Mesendoderm (in vitro differentiated cells): ENCODE data around the gene PPP1R12C.

Source experiments
- DNase-seq: peaks from one replicate; pipeline ENCODE4 v3.0.0; 2013
- H2AK5ac ChIP-seq: 2 replicates; pipeline ENCODE4 v1.6.1; 2013; ENCODE audit warnings: low read length, inconsistent platforms
- H2BK120ac ChIP-seq: 2 replicates; pipeline ENCODE4 v1.6.1; 2013; ENCODE audit warnings: low read depth, mild to moderate bottlenecking, low read length, moderate library complexity, mixed read lengths
- H2BK15ac ChIP-seq: replicated peaks from 2 replicates; pipeline ENCODE4 v1.6.1; 2013; ENCODE audit warnings: low read depth, mild to moderate bottlenecking, moderate library complexity
- H2BK5ac ChIP-seq: 2 replicates; pipeline ENCODE4 v1.6.1; 2013; ENCODE audit warnings: low read length, inconsistent platforms
- H3K18ac ChIP-seq: 2 replicates; pipeline ENCODE4 v1.6.1; 2013; ENCODE audit warnings: mild to moderate bottlenecking, low read length, mixed read lengths
- H3K23ac ChIP-seq: one replicate; pipeline ENCODE4 v1.6.1; 2013; ENCODE audit warnings: low read length
- H3K27ac ChIP-seq: 2 replicates; pipeline ENCODE4 v1.5.1; 2013; ENCODE audit warnings: low read depth, mild to moderate bottlenecking, inconsistent platforms, low read length, moderate library complexity
- H3K27me3 ChIP-seq: 2 replicates; pipeline ENCODE4 v1.6.1; 2013; ENCODE audit warnings: low read length, control low read depth, mild to moderate bottlenecking, inconsistent platforms; ENCODE audit not compliant: insufficient read depth, poor library complexity
- H3K36me3 ChIP-seq: 2 replicates; pipeline ENCODE4 v1.6.1; 2013; ENCODE audit warnings: low read length, inconsistent platforms; ENCODE audit not compliant: control insufficient read depth, insufficient read depth
- H3K4ac ChIP-seq: one replicate; pipeline ENCODE4 v1.6.1; 2013; ENCODE audit warnings: low read depth, mild to moderate bottlenecking, low read length, moderate library complexity
- H3K4me1 ChIP-seq: 2 replicates; pipeline ENCODE4 v1.6.1; 2013; ENCODE audit warnings: low read depth, low read length, inconsistent platforms; ENCODE audit not compliant: control insufficient read depth
- H3K4me2 ChIP-seq: 2 replicates; pipeline ENCODE4 v1.6.1; 2013; ENCODE audit warnings: low read length
- H3K4me3 ChIP-seq: 2 replicates; pipeline ENCODE4 v1.5.1; 2013; ENCODE audit warnings: mild to moderate bottlenecking, low read length
- H3K56ac ChIP-seq: one replicate; pipeline ENCODE4 v1.6.1; 2013; ENCODE audit warnings: low read length
- H3K79me1 ChIP-seq: 2 replicates; pipeline ENCODE4 v1.6.1; 2013; ENCODE audit warnings: low read length, inconsistent platforms
- H3K79me2 ChIP-seq: 2 replicates; pipeline ENCODE4 v1.6.1; 2013; ENCODE audit warnings: mild to moderate bottlenecking, low read length; ENCODE audit not compliant: control insufficient read depth, insufficient read depth
- H3K9ac ChIP-seq: 2 replicates; pipeline ENCODE4 v1.6.1; 2013; ENCODE audit warnings: low read length, inconsistent platforms
- H4K5ac ChIP-seq: one replicate; pipeline ENCODE4 v1.6.1; 2013; ENCODE audit warnings: low read length
- H4K8ac ChIP-seq: one replicate; pipeline ENCODE4 v1.6.1; 2013; ENCODE audit warnings: low read depth, mild to moderate bottlenecking, control low read depth, low read length, moderate library complexity
- WGBS: extraction: QIAGEN DNeasy Blood & Tissue Kit; methylation state at CpG from one replicate; pipeline ENCODE4 v1.1.7; 2013; ENCODE audit warnings: low lambda C conversion rate, missing lambda C conversion rate; ENCODE audit not compliant: insufficient coverage; ENCODE audit errors: extremely low coverage; 5-methylcytosine and 5-hydroxymethylcytosine counted together

The PPP1R12C gene

DNA sequence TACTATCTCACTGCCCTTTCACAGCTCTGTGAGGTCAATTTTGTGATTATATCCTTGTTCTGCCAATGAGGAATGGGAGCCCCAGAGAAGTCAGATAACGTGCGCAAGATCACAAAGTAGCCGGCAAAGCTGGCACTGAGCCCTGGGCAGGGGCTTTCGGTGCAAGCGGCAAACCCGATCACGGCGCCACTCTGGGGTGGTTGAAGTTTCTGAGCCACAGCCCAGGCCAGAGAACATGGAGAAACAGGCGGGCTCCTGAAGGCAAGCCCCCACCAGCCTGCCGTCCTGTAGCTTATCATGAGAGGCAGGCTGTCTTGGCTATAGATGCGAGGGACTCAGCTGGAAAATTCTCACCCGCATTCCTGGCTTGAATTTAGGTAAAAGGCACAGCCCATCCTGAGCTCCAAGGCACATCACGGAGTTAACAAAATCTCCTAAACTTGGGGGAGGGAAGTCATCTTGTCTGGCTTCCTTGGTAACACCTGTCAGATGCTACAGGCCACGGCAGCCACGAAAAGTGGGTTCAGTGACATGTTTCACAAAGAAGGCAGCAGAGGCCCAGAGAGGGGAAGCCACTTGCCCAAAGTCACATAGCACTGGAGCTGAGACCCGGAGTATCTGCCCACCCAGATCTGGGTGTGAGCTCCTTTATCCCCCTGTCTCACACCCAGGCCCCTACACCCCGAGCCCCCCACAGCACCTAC lies 19.1 kb upstream of the PPP1R12C start:
- no peak overlapping the region for H3K23ac ChIP-seq
- no peak overlapping the region for H2BK15ac ChIP-seq
- H3K79me1 ChIP-seq, result no peaks in the 10 kb centered on the region
- no peaks in the 10 kb centered on the region for H3K36me3 ChIP-seq
- DNase-seq, result no peak
- no CpG with 5 or more reads among the region's 17 CpGs for WGBS
- H3K9ac ChIP-seq, result no peak overlapping the region
- H3K4ac ChIP-seq, result no peak overlapping the region
- H3K4me3 ChIP-seq, result no peak overlapping the region
- H4K5ac ChIP-seq, result no peak overlapping the region
- no peak overlapping the region for H3K4me2 ChIP-seq
- no peak overlapping the region for H2BK5ac ChIP-seq
- no peaks in the 10 kb centered on the region for H3K79me2 ChIP-seq
- H3K27ac ChIP-seq, result no peak overlapping the region
- H3K56ac ChIP-seq, result no peak overlapping the region
- no peaks in the 10 kb centered on the region for H3K4me1 ChIP-seq
- no peaks in the 10 kb centered on the region for H3K27me3 ChIP-seq
- H4K8ac ChIP-seq, result no peak overlapping the region
- no peak overlapping the region for H3K18ac ChIP-seq
- no peak overlapping the region for H2BK120ac ChIP-seq
- no peak overlapping the region for H2AK5ac ChIP-seq

GRCh38 chr19:55134736-55135135 lies 17.3 kb upstream of the PPP1R12C start:
- H3K27ac ChIP-seq, result no peak overlapping the region
- no peak overlapping the region for H2AK5ac ChIP-seq
- WGBS, result no CpG with 5 or more reads among the region's 3 CpGs
- H3K79me2 ChIP-seq, result no peaks in the 10 kb centered on the region
- no peak overlapping the region for H2BK15ac ChIP-seq
- no peak for DNase-seq
- H3K4ac ChIP-seq, result no peak overlapping the region
- H3K27me3 ChIP-seq, result no peaks in the 10 kb centered on the region
- H3K23ac ChIP-seq, result no peak overlapping the region
- H2BK5ac ChIP-seq, result no peak overlapping the region
- no peak overlapping the region for H3K4me2 ChIP-seq
- no peak overlapping the region for H4K5ac ChIP-seq
- no peak overlapping the region for H3K56ac ChIP-seq
- H3K36me3 ChIP-seq, result no peaks in the 10 kb centered on the region
- no peak overlapping the region for H4K8ac ChIP-seq
- H2BK120ac ChIP-seq, result no peak overlapping the region
- H3K9ac ChIP-seq, result no peak overlapping the region
- no peaks in the 10 kb centered on the region for H3K79me1 ChIP-seq
- H3K4me1 ChIP-seq, result no peaks in the 10 kb centered on the region
- no peak overlapping the region for H3K18ac ChIP-seq
- no peak overlapping the region for H3K4me3 ChIP-seq

DNA sequence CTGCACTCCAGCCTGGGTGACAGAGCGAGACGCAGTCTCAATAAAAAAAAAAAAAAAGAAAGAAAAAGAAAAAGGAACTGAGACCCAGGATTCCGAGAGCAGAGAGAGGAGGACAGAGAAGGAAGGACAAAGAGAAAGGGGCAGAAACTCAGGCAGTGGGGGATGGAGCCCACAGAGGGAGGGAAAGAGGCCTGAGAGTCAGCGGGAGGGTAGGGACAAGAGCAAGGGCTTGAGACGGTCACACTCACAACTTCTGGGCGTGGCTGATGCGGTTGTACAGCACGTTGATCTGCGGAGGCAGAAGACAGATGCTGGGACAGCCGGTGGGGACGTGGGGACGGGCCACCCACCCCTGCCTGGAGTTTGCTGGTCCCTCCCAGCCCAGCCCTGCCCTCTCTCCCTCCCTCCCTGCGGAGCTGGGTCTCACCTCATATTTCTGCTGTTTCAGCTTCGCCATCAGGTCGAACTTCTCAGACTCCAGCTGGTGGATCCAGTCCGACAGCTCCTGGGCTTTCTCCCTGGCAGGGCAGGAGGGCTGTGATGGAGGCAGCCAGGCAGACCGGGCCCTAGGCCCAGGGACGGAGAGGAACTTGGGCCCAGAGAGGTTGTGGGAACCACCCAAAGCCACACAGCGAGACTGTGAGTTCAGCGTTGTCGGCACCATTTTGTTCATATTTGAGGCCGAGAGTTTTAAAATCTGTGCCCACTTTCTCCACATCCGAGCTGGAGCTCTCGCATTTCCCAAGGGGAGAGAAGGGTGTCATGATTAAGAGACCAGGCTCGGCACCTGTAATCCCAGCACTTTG lies 16.4 kb upstream of the PPP1R12C start:
- Histone ChIP-seq H3K23ac (no peak overlapping the region), H3K36me3 (no peaks in the 10 kb centered on the region), H3K27ac (no peak overlapping the region), H3K4me1 (no peaks in the 10 kb centered on the region), H2BK15ac (no peak overlapping the region), H3K18ac (no peak overlapping the region), H3K4me2 (no peak overlapping the region), H3K79me2 (no peaks in the 10 kb centered on the region), H2BK120ac (no peak overlapping the region), H3K27me3 (no peaks in the 10 kb centered on the region), H4K5ac (no peak overlapping the region), H4K8ac (no peak overlapping the region), H3K4me3 (no peak overlapping the region), H3K56ac (no peak overlapping the region), H3K9ac (no peak overlapping the region), H2AK5ac (no peak overlapping the region), H2BK5ac (no peak overlapping the region), H3K79me1 (no peaks in the 10 kb centered on the region), H3K4ac (no peak overlapping the region)
- no CpG with 5 or more reads among the region's 25 CpGs for WGBS
- DNase-seq, result no peak

DNA sequence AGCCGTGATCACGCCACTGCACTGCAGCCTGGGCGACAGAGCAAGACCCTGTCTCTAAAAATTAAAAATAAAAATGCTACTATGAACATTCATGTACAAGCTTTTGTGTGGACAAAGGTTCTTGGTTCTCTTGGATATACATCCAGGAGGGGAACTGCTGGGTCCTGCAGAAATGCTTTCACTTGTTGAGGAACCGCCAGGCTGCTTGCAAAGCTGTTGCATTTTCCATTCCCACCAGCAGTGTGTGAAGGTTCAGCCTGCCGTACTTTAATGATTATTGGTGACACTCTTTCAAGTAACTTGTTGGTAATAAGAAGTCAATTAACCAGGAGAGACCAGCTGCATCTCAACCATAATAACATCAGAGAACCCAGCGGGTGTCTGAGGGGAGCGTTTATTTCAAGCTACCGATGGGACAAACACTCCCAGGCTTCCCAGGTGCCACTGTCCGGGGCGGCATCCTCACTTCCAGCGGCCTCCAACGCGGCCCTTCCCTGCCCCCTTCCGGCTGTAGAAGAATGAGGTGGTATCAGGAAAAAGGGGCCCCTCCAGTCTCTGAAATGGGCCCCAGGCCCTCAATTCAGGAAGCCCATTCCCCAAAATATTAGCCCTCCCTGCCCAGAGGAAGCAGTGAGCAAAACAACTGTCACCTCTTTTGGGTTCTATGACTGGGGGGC lies 15.2 kb upstream of the PPP1R12C start:
- H3K79me2 ChIP-seq, result no peaks in the 10 kb centered on the region
- no peak overlapping the region for H3K4me3 ChIP-seq
- H2BK120ac ChIP-seq, result no peak overlapping the region
- no peak overlapping the region for H4K5ac ChIP-seq
- no peak overlapping the region for H2AK5ac ChIP-seq
- no peak overlapping the region for H3K4ac ChIP-seq
- no peak overlapping the region for H2BK15ac ChIP-seq
- H3K9ac ChIP-seq, result no peak overlapping the region
- H3K18ac ChIP-seq, result no peak overlapping the region
- H3K27ac ChIP-seq, result no peak overlapping the region
- no peak overlapping the region for H3K23ac ChIP-seq
- H2BK5ac ChIP-seq, result no peak overlapping the region
- no peak for DNase-seq
- WGBS, result no CpG with 5 or more reads among the region's 14 CpGs
- no peaks in the 10 kb centered on the region for H3K79me1 ChIP-seq
- H4K8ac ChIP-seq, result no peak overlapping the region
- no peaks in the 10 kb centered on the region for H3K27me3 ChIP-seq
- H3K36me3 ChIP-seq, result no peaks in the 10 kb centered on the region
- no peaks in the 10 kb centered on the region for H3K4me1 ChIP-seq
- H3K4me2 ChIP-seq, result no peak overlapping the region
- no peak overlapping the region for H3K56ac ChIP-seq

DNA sequence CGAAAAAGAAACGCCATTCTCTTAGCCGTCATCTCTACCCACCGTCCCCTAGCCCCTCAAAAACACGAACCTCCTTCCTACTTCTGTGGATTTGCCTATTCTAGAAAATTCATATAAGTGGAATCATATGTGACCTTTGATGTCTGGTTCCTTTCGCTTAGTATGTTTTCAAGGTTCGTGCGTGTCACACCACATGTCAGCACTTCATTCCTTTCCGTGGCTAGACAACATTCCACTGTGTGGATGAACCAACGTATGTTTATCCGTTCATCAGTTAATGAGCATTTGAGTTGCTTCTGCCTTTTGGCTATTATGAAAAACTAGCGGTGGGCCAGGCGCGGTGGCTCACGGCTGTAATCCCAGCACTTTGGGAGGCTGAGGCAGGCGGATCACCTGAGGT lies 14.0 kb upstream of the PPP1R12C start:
- Histone ChIP-seq H3K79me2 (no peaks in the 10 kb centered on the region), H3K56ac (no peak overlapping the region), H3K4me2 (no peak overlapping the region), H3K4ac (no peak overlapping the region), H4K8ac (no peak overlapping the region), H3K18ac (no peak overlapping the region), H3K9ac (no peak overlapping the region), H3K23ac (no peak overlapping the region), H2BK15ac (no peak overlapping the region), H3K27me3 (no peaks in the 10 kb centered on the region), H3K4me1 (no peaks in the 10 kb centered on the region), H4K5ac (no peak overlapping the region), H3K27ac (no peak overlapping the region), H3K36me3 (no peaks in the 10 kb centered on the region), H2AK5ac (no peak overlapping the region), H3K4me3 (no peak overlapping the region), H2BK5ac (no peak overlapping the region), H3K79me1 (no peaks in the 10 kb centered on the region), H2BK120ac (no peak overlapping the region)
- DNase-seq, result no peak
- 100% methylated on average over 3 of the region's 16 CpGs for WGBS
